HCT116 (cell line): Measurements from ENCODE around the gene RHOBTB1. TPM values are rescaled to one million over a fixed set of nuclear protein-coding genes. Genes with fewer than 3 reads are reported as not detected.

Experiments
- ATAC-seq: fragments of 200-7000 bp; cut with Tn5 transposase; 2 replicates; pipeline ENCODE4 v1.9.1; 2020; ENCODE audit warnings: mild to moderate bottlenecking, moderate library complexity
- BruUV-seq: library from RNA; stranded (reverse); fragments of 400-500 nt; replicated peaks from 2 replicates; lab custom pipeline; 2021; lab: Mats Ljungman, UMichigan
- CTCF ChIA-PET: fragments of 300-600 bp; sonication (Branson Sonifier 250); formaldehyde crosslinking; loops from one replicate; lab custom pipeline; 2021; ENCODE audit warnings: antibody characterized with exemption; lab: Charles Lee
- POLR2A ChIA-PET: fragments of 300-600, 350-600 bp; sonication (Branson Sonifier 250); formaldehyde crosslinking; loops from one replicate; lab custom pipeline; 2021; ENCODE audit warnings: antibody characterized with exemption; lab: Charles Lee
- RAD21 ChIA-PET, 2 experiments: fragments of 300-600 bp; sonication (Branson Sonifier 250); formaldehyde crosslinking; loops; one replicate each; lab custom pipeline; 2023; ENCODE audit warnings: low total read pairs in 2 of 2; ENCODE audit not compliant: uncharacterized antibody in 2 of 2, unreplicated experiment in 2 of 2, low non-redundant PET in 1 of 2; lab: Charles Lee
- DNase-seq: peaks from one replicate; pipeline ENCODE4 v3.0.0-alpha.2; 2010; ENCODE audit warnings: low read depth, low spot score
- H2AFZ ChIP-seq: fragments of 200-600 bp; shearing (Covaris generic), sonication (generic); 2 replicates; pipeline ENCODE4 v1.6.1; 2017; ENCODE audit warnings: low read depth, mixed run types, mixed read lengths, antibody characterized with exemption, low read length; ENCODE audit not compliant: poor library complexity, severe bottlenecking
- H3K27ac ChIP-seq: 2 replicates; pipeline ENCODE4 v1.5.1; 2012; ENCODE audit warnings: low read depth, low read length
- H3K27me3 ChIP-seq: fragments of 200-600 bp; sonication (generic); 2 replicates; pipeline ENCODE4 v1.6.1; 2016; ENCODE audit warnings: mixed run types, low read length, mixed read lengths; ENCODE audit not compliant: insufficient read depth
- H3K36me3 ChIP-seq, 2 experiments: fragments of 200-500 bp in 1 of 2; fragments of 200-600 bp in 1 of 2; sonication (Bioruptor generic) in 1 of 2; sonication (generic) in 1 of 2; 2 replicates each; pipeline versions ENCODE4 v1.5.1 to v1.6.1; 2014 to 2016; ENCODE audit warnings: low read length in 2 of 2, inconsistent platforms in 1 of 2, mixed read lengths in 1 of 2, mixed run types in 1 of 2; ENCODE audit not compliant: insufficient read depth in 2 of 2, control insufficient read depth in 1 of 2
- H3K4me1 ChIP-seq, 2 experiments: fragments of 200-600 bp in 1 of 2; sonication (generic) in 1 of 2; 2 replicates each; pipeline versions ENCODE4 v1.5.1 to v1.6.1; 2012 to 2017; ENCODE audit warnings: low read length in 2 of 2, inconsistent platforms in 1 of 2, mild to moderate bottlenecking in 1 of 2, mixed read lengths in 1 of 2, mixed run types in 1 of 2, moderate library complexity in 1 of 2; ENCODE audit not compliant: insufficient read depth in 2 of 2, control insufficient read depth in 1 of 2
- H3K4me2 ChIP-seq: fragments of 200-600 bp; sonication (generic); 2 replicates; pipeline ENCODE4 v1.6.1; 2017; ENCODE audit warnings: mixed run types, low read length, mixed read lengths
- H3K4me3 ChIP-seq, 2 experiments: fragments of 200-600 bp in 1 of 2; sonication (generic) in 1 of 2; replicated peaks in 1 of 2; 2 replicates each; pipeline ENCODE4 v1.5.1; 2011 to 2016; ENCODE audit warnings: low read length in 2 of 2, control low read depth in 1 of 2, low read depth in 1 of 2, mild to moderate bottlenecking in 1 of 2, mixed read lengths in 1 of 2, mixed run types in 1 of 2
- H3K79me2 ChIP-seq: fragments of 200-600 bp; sonication (generic); 2 replicates; pipeline ENCODE4 v1.6.1; 2017; ENCODE audit warnings: mild to moderate bottlenecking, mixed run types, low read length, moderate library complexity, mixed read lengths; ENCODE audit not compliant: insufficient read depth
- H3K9ac ChIP-seq: fragments of 200-600 bp; sonication (generic); 2 replicates; pipeline ENCODE4 v1.6.1; 2016; ENCODE audit warnings: low read length, mixed read lengths
- H3K9me2 ChIP-seq: fragments of 200-600 bp; sonication (generic), shearing (Covaris generic); 2 replicates; pipeline ENCODE4 v1.6.1; 2017; ENCODE audit warnings: mixed run types, mild to moderate bottlenecking, moderate library complexity; ENCODE audit not compliant: insufficient read depth
- H3K9me3 ChIP-seq, 2 experiments: fragments of 200-500 bp in 1 of 2; fragments of 200-600 bp in 1 of 2; sonication (Bioruptor generic) in 1 of 2; sonication (generic) in 1 of 2; 2 replicates each; pipeline ENCODE4 v1.6.1; 2014 to 2017; ENCODE audit warnings: low read length in 2 of 2, mixed read lengths in 2 of 2, inconsistent platforms in 1 of 2, low read depth in 1 of 2, mild to moderate bottlenecking in 1 of 2, mixed run types in 1 of 2, moderate library complexity in 1 of 2; ENCODE audit not compliant: control insufficient read depth in 1 of 2, insufficient read depth in 1 of 2
- H4K20me1 ChIP-seq: fragments of 200-600 bp; sonication (generic), shearing (Covaris generic); 2 replicates; pipeline ENCODE4 v1.6.1; 2017; ENCODE audit warnings: mixed run types, mild to moderate bottlenecking, moderate library complexity; ENCODE audit not compliant: insufficient read depth
- ATF3 ChIP-seq: IDR thresholded peaks from 2 replicates; pipeline ENCODE4 v1.6.1; 2012
- CBX3 ChIP-seq: IDR thresholded peaks from 2 replicates; pipeline ENCODE4 v1.6.1; 2012; ENCODE audit warnings: low read depth
- CTCF ChIP-seq, 3 experiments: fragments of 200-600 bp in 1 of 3; sonication (generic) in 1 of 3; IDR thresholded peaks in 2 of 3; conservative IDR thresholded peaks in 1 of 3; 2 replicates each; pipeline ENCODE4 v1.5.1; 2012 to 2017; ENCODE audit warnings: low read depth in 2 of 3, low read length in 2 of 3, antibody characterized with exemption in 1 of 3, borderline replicate concordance in 1 of 3, control low read depth in 1 of 3, mild to moderate bottlenecking in 1 of 3, mixed read lengths in 1 of 3, mixed run types in 1 of 3, moderate library complexity in 1 of 3; ENCODE audit not compliant: insufficient read depth in 1 of 3
- FOSL1 ChIP-seq: IDR thresholded peaks from 2 replicates; pipeline ENCODE4 v1.6.1; 2012; ENCODE audit warnings: low read depth
- JUND ChIP-seq: IDR thresholded peaks from 2 replicates; pipeline ENCODE4 v1.6.1; 2012
- POLR2AphosphoS5 ChIP-seq: IDR thresholded peaks from 2 replicates; pipeline ENCODE4 v1.6.1; 2011; ENCODE audit warnings: mild to moderate bottlenecking, low read depth, low read length, moderate library complexity
- SRF ChIP-seq: IDR thresholded peaks from 2 replicates; pipeline ENCODE4 v1.6.1; 2012; ENCODE audit warnings: low read depth
- ZBTB33 ChIP-seq: IDR thresholded peaks from 2 replicates; pipeline ENCODE4 v1.6.1; 2011; ENCODE audit warnings: mild to moderate bottlenecking, low read length, moderate library complexity; ENCODE audit not compliant: insufficient replicate concordance; ENCODE audit errors: extremely low read depth
- intact Hi-C: fragments of 100-400 bp; cut with micrococcal nuclease; formaldehyde crosslinking; loops from 2 replicates; pipeline ENCODE4 v1.10.0; 2022
- total RNA-seq: library from RNA; stranded (reverse); gene quantifications from one replicate; pipeline ENCODE4 v1.2.1, GENCODE V29; 2021; ENCODE audit not compliant: unreplicated experiment

The RHOBTB1 gene
- total RNA-seq, 1 experiment from 2014 or later = 1.6 TPM

DNA sequence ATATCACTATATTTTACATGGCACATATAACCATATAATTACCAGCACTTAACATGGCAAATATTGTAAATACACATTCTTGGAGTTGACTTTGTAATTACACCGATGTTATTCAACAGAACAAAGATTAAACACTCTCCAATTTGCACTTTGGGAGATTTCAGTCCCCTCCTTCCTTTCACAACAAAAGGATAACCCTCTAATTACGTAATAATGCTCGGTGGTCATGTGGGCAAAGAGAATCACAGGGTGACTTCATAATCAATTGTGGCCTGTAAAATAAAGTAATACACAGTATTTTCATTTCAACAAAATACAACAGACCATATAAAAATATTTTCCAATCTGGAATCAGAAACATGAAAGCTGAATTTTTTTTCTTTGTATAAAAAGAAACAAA, 73.2 kb downstream of the RHOBTB1 start:
- H3K4me2 ChIP-seq = no peak overlapping the region
- H3K9me3 ChIP-seq = no peaks in the 10 kb centered on the region
- no peak overlapping the region for H3K9ac ChIP-seq
- ATAC-seq (no peak), DNase-seq (no peak)
- ChIA-PET CTCF (no interaction called here), POLR2A (no interaction called here), RAD21 (no interaction called here)
- no peaks in the 10 kb centered on the region for H3K36me3 ChIP-seq
- BruUV-seq = no TSS peak
- no peaks in the 10 kb centered on the region for H3K27me3 ChIP-seq
- H3K4me1 ChIP-seq = no peaks in the 10 kb centered on the region
- no peak for TF ChIP-seq JUND
- TF ChIP-seq FOSL1 = no peak
- TF ChIP-seq POLR2AphosphoS5 = no peak
- TF ChIP-seq ATF3 = no peak
- intact Hi-C loops = no loop called here
- H4K20me1 ChIP-seq = no peaks in the 10 kb centered on the region
- H3K27ac ChIP-seq = no peak overlapping the region
- no peak overlapping the region for H2AFZ ChIP-seq
- H3K9me2 ChIP-seq = no peaks in the 10 kb centered on the region
- no peaks in the 10 kb centered on the region for H3K79me2 ChIP-seq
- no peak overlapping the region for H3K4me3 ChIP-seq

GRCh38 chr10:60870416-60870728, 73.6 kb downstream of the RHOBTB1 start:
- no peak overlapping the region for H2AFZ ChIP-seq
- H3K27ac ChIP-seq = no peak overlapping the region
- H3K79me2 ChIP-seq = no peaks in the 10 kb centered on the region
- no peaks in the 10 kb centered on the region for H3K4me1 ChIP-seq
- no peak overlapping the region for H3K9ac ChIP-seq
- CTCF ChIA-PET = no interaction called here
- intact Hi-C loops = no loop called here
- H4K20me1 ChIP-seq = no peaks in the 10 kb centered on the region
- H3K4me2 ChIP-seq = no peak overlapping the region
- DNase-seq (no peak), ATAC-seq (peak; percentile 65; the same call in 1 of the 2 replicates)
- POLR2A ChIA-PET = no interaction called here
- H3K9me3 ChIP-seq = no peaks in the 10 kb centered on the region
- no peak overlapping the region for H3K4me3 ChIP-seq
- BruUV-seq = no TSS peak
- H3K27me3 ChIP-seq = no peaks in the 10 kb centered on the region
- H3K9me2 ChIP-seq = no peaks in the 10 kb centered on the region
- no peaks in the 10 kb centered on the region for H3K36me3 ChIP-seq
- RAD21 ChIA-PET = no interaction called here
- no peak for TF ChIP-seq ZBTB33
- no peak for TF ChIP-seq SRF
- no peak for TF ChIP-seq CBX3
- peak in 1 of 3 experiments; percentile 31; a peak in 1 of 6 replicates for TF ChIP-seq CTCF (IDR thresholded peaks at IDR 0.05 in 2 of 3, conservative IDR thresholded peaks at IDR 0.05 in 1 of 3; ENCODE audit: borderline replicate concordance in 1 of 3, insufficient read depth in 1 of 3, low read depth in 2 of 3, low read length in 2 of 3)
